ENCODE measurements around the gene FADS2.

FADS2 gene

DNA sequence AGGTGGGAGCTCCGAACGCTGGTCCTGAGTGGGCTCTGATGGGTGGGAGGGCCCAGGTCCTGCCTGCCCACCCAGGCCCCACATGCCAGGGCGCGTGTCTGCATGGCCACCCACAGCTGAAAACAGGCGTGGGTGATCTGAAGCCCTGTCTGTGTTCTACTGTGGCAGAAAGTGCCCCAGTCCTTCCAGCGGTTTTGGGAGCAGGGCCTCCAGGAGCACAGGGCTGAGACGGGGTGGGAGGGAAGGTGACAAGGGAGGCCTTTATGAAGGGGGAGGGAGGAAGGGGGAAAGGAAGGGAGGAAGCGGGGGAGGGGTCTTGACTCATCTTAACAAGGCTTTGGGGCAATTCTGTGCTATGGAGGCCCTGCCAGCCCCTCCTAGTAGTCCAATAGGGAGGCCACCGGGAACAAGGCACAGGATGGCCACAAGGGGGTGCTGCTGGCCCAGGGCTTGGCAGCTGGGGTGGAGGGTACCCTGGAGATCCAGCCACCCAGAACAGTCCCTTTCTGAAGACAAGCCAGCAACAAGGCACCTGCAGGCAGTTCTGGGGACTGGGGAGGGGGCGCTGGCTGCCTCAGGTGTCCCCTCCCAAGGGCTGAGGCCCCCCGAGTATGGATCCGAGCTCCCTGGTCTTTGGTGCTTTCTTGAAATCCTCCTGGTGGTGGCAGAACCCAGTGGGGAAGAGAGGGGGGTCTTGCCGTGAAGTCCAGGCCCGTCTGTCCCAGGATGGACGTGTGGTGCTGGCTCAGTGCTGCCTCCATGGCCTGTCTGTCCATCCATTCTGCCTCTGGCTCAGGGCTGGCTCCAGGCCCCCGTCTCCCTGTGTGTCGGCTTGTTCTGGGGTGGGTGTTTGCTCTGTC, 69.5 kb downstream of the FADS2 start:
- Histone ChIP-seq H3K27ac (no peak overlapping the region), H3K27me3 (ENCODE audit: insufficient read depth, low read depth, severe bottlenecking) (no peaks in the 10 kb centered on the region), H3K4me3 (ENCODE audit: low read depth, low read length) (no peak overlapping the region), H3K9me3 (ENCODE audit: severe bottlenecking) (no peaks in the 10 kb centered on the region), H3K36me3 (no peaks in the 10 kb centered on the region)
- TF ChIP-seq, protein P1, sequence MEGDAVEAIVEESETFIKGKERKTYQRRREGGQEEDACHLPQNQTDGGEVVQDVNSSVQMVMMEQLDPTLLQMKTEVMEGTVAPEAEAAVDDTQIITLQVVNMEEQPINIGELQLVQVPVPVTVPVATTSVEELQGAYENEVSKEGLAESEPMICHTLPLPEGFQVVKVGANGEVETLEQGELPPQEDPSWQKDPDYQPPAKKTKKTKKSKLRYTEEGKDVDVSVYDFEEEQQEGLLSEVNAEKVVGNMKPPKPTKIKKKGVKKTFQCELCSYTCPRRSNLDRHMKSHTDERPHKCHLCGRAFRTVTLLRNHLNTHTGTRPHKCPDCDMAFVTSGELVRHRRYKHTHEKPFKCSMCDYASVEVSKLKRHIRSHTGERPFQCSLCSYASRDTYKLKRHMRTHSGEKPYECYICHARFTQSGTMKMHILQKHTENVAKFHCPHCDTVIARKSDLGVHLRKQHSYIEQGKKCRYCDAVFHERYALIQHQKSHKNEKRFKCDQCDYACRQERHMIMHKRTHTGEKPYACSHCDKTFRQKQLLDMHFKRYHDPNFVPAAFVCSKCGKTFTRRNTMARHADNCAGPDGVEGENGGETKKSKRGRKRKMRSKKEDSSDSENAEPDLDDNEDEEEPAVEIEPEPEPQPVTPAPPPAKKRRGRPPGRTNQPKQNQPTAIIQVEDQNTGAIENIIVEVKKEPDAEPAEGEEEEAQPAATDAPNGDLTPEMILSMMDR (IDR thresholded peaks at IDR 0.05; ENCODE audit: low read depth, low read length): peak; percentile 94
- DNase-seq: peak; percentile 82

DNA sequence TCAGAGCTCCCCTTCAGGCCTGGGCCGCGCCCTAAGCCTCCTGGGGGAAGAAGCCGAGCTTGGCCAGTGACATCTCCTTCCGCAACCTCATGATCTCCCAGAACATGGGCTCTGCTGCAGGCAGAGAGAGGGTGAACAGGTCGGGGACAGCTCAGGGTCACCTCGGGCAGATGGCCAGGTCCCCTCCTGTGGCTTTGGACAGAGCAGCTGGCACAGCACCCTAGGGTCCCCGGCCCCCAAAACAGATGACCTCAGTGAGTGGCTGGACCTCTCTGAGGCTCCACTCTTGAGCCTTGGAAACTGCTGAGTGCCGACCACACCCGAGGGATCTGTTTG, 70.1 kb downstream of the FADS2 start:
- TF ChIP-seq, protein P1 (IDR thresholded peaks at IDR 0.05; ENCODE audit: low read depth, low read length): no peak
- Histone ChIP-seq H3K27ac (no peak overlapping the region), H3K4me3 (ENCODE audit: low read depth, low read length) (no peak overlapping the region), H3K9me3 (ENCODE audit: severe bottlenecking) (no peaks in the 10 kb centered on the region), H3K27me3 (ENCODE audit: insufficient read depth, low read depth, severe bottlenecking) (no peaks in the 10 kb centered on the region), H3K36me3 (no peaks in the 10 kb centered on the region)
- no peak for DNase-seq

DNA sequence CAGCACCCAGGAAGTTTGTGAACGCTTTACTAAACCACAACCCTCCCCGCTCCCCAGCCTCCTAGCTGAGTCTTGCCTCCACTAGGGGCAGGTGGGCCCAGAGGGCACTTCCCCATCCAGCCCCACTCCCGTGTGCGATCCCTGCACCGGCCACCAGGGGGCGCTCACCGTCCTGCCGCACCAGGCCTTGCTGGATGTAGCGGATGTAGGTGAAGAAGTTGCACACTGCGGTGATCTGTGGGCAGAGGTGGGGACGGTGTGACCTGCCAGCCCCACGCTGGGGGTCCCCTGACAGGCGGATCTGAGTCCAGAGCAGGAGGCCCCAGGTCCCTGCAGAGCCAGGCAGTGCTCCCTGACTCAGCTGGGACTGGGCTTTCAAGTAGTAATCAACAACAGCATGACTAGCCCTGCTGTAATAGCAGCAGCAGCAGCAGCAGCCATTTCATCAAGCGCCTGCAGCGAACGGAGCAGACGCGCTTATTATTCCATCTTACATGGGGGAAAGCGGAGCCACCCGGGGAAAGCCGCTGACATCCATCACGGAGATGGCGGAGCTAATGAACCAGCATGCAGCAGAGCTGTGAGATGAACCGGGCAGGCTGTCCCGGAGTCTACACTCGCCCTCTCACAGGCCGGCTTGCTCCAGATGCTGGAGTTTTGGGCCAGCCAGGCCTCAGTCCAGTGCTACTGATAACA, 71.2 kb downstream of the FADS2 start:
- Histone ChIP-seq H3K27me3 (ENCODE audit: insufficient read depth, low read depth, severe bottlenecking) (no peaks in the 10 kb centered on the region), H3K27ac (no peak overlapping the region), H3K4me3 (ENCODE audit: low read depth, low read length) (no peak overlapping the region), H3K9me3 (ENCODE audit: severe bottlenecking) (no peaks in the 10 kb centered on the region), H3K36me3 (no peaks in the 10 kb centered on the region)
- TF ChIP-seq, protein P1 (IDR thresholded peaks at IDR 0.05; ENCODE audit: low read depth, low read length): peak; percentile 98
- DNase-seq: peak; percentile 90

DNA sequence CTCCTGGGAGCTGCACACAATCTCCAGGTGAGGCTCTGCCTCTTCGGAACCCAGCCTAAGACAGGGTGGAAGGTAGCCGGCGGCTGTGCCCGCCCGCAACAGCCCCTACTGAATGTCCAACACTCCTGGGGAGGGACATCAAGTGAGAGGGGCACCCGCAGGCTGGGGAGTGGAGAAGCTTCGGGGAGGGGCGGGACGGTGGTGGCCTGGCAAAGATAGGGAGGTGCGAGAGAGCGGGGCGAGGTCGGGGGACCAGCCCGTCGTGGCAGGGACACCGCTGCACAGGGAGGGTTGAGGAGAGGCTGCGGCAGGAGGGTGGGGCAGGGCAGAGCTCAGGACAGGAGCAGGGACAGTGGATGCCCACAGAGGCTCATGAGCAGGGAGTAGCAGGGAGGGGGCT, 72.2 kb downstream of the FADS2 start:
- no peak overlapping the region for H3K27ac ChIP-seq
- no peak overlapping the region for H3K4me3 ChIP-seq (ENCODE audit: low read depth, low read length)
- no peaks in the 10 kb centered on the region for H3K36me3 ChIP-seq
- DNase-seq: no peak
- no peaks in the 10 kb centered on the region for H3K9me3 ChIP-seq (ENCODE audit: severe bottlenecking)
- H3K27me3 ChIP-seq (ENCODE audit: insufficient read depth, low read depth, severe bottlenecking): no peaks in the 10 kb centered on the region
- TF ChIP-seq, protein P1 (IDR thresholded peaks at IDR 0.05; ENCODE audit: low read depth, low read length): no peak

DNA sequence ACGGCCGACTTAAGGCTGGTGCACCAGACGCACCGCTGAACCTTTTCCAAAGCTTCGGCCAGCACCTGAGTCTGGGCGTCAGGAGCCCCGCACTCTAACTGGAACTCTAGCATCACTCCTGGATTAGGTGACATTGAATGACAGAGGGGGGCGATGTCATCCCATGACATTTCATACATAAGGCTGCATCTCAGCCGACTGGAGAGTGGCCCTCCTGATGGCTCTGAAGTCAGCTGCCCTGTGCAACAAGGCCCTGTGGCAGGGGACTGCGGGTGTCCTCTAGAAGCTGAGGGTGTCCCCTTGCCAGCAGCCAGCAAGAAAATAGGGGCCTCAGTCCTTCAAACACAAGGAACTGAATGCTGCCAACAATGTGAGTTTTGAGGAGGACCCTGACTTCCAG, 73.3 kb downstream of the FADS2 start:
- Histone ChIP-seq H3K9me3 (ENCODE audit: severe bottlenecking) (no peaks in the 10 kb centered on the region), H3K27me3 (ENCODE audit: insufficient read depth, low read depth, severe bottlenecking) (no peaks in the 10 kb centered on the region), H3K27ac (no peak overlapping the region), H3K4me3 (ENCODE audit: low read depth, low read length) (no peak overlapping the region), H3K36me3 (no peaks in the 10 kb centered on the region)
- no peak for DNase-seq
- TF ChIP-seq, protein P1 (IDR thresholded peaks at IDR 0.05; ENCODE audit: low read depth, low read length): no peak

Measured in WERI-Rb-1 (cell line).